ENCODE measurements around the gene TTN.
A peak's percentile ranks its signal among the peaks of the same experiment; 100 is the strongest.

Gene TTN

GRCh38 chr2:178777577-178777976 lies 29.6 kb downstream of the TTN start:
- TF ChIP-seq, protein P1, sequence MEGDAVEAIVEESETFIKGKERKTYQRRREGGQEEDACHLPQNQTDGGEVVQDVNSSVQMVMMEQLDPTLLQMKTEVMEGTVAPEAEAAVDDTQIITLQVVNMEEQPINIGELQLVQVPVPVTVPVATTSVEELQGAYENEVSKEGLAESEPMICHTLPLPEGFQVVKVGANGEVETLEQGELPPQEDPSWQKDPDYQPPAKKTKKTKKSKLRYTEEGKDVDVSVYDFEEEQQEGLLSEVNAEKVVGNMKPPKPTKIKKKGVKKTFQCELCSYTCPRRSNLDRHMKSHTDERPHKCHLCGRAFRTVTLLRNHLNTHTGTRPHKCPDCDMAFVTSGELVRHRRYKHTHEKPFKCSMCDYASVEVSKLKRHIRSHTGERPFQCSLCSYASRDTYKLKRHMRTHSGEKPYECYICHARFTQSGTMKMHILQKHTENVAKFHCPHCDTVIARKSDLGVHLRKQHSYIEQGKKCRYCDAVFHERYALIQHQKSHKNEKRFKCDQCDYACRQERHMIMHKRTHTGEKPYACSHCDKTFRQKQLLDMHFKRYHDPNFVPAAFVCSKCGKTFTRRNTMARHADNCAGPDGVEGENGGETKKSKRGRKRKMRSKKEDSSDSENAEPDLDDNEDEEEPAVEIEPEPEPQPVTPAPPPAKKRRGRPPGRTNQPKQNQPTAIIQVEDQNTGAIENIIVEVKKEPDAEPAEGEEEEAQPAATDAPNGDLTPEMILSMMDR (IDR thresholded peaks at IDR 0.05; ENCODE audit: insufficient read depth, missing control alignments): no peak
- DNase-seq (ENCODE audit: insufficient read length, low spot score) (no peak), FAIRE-seq (no peak)

- no peak for FAIRE-seq
- DNase-seq (ENCODE audit: insufficient read length, low spot score): no peak
- TF ChIP-seq, protein P1 (IDR thresholded peaks at IDR 0.05; ENCODE audit: insufficient read depth, missing control alignments): no peak
These were observed 30.5 kb downstream of the TTN start for GRCh38 chr2:178776751-178777150.

DNA sequence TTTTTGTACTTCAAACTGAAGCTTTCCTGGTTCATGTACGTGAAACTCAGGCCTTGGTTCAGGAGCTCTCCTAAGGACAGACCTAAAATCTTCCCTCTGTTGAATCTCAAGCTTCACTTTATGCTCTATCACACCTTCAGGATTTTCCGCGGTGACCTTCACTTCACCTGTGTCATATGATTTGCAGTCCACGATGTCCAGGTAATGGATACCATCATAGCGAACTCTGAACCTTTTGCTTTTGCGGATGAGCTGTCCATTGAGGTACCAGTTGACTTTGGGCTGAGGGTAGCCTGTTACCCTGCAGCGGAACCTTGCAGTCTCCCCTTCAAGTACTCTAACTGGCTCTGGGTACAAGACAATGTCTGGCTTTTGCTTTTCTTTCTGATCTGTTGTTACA lies 31.2 kb downstream of the TTN start:
- TF ChIP-seq, protein P1 (IDR thresholded peaks at IDR 0.05; ENCODE audit: insufficient read depth, missing control alignments): no peak
- no peak for FAIRE-seq
- DNase-seq (ENCODE audit: insufficient read length, low spot score): no peak

DNA sequence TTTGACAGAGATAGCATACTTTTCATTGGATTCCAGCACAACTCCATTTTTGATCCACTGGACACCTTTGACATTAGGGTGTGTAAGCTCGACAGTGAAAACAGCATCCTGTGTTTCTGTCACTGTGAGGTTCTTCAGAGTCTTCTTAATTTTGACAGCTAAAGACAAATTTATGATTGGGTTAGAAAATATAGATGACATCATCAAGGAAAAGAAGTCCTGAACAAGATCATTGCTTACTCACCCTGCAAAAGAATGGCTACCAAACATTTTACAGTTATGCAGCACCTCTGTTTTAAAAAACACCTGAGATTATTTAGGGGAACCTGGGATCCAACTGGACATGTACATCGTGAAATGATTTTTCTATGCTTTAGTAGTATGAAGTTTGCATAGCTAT lies 36.7 kb downstream of the TTN start:
- no peak for DNase-seq (ENCODE audit: insufficient read length, low spot score)
- FAIRE-seq: no peak
- TF ChIP-seq, protein P1 (IDR thresholded peaks at IDR 0.05; ENCODE audit: insufficient read depth, missing control alignments): no peak

GRCh38 chr2:178767094-178768060 lies 39.8 kb downstream of the TTN start:
- DNase-seq (ENCODE audit: insufficient read length, low spot score): no peak
- no peak for FAIRE-seq
- TF ChIP-seq, protein P1 (IDR thresholded peaks at IDR 0.05; ENCODE audit: insufficient read depth, missing control alignments): no peak

DNA sequence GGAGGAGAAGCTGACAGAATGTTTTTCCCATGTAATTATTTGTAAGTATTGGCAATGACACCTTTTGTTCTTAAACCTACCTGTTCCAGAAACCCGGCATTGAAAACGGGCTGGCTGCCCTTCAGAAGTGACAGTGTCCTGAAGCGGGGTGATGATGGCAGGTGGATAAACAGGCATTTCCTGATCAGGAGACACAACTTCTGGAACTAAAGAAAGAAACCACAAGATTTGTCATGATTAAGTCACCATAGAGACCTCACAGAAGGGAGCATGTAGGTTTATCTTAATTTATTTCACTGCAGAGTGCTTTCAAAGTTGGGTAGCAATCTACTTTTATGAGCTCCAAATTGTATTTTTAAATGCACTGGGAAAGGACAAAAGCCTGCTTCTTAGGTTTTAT lies 43.1 kb downstream of the TTN start:
- TF ChIP-seq, protein P1 (IDR thresholded peaks at IDR 0.05; ENCODE audit: insufficient read depth, missing control alignments): no peak
- FAIRE-seq: no peak
- DNase-seq (ENCODE audit: insufficient read length, low spot score): no peak

DNA sequence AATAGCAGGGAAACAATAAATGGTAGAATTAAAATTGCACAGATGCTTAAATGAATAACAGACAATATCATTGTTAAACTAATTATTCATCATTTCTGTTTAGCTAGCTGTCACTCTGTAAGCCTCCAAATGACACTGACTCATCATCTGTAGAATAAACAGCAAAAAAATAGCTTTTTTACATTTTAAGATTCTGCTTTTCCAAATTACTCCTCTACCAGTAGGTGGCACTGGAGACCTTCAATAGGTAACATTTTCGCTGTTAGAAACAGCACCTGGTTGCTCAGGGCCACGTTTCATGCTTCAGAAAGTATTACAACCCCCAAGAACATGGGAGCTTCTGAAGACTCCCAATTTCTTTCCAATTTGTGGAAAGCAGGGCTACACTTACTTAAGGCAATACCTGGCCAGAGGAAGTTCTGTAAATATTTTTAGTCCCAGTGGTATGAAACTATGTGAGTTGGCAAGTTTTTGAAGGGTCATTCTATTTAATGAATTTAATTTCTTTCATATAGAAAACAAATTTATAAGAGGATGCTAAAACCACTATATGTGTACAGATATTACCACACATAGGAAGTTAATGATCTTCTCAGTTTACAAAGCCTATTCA lies 45.4 kb downstream of the TTN start:
- DNase-seq (ENCODE audit: insufficient read length, low spot score) (no peak), FAIRE-seq (peak; percentile 61)
- TF ChIP-seq, protein P1 (IDR thresholded peaks at IDR 0.05; ENCODE audit: insufficient read depth, missing control alignments): peak; percentile 87
